ENCODE data around the gene CCP110.

DNA sequence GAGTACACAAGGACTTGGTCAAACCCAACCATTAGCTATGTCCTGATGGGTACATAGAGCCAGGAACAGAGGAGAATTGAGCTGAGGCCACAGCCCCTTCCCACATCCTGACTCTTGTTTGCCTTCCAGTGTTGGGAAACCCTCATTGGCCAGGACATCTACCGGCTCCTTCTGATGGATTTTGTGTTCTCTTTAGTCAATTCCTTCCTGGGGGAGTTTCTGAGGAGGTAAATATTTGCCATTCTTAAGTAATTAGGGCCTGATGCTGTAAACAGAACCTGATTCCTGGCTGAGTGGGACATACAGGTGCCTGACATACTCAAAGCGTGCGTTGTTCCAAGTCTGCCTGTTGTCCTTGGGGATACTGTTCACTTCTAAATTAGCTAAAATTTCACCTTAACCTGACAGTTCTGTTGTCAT, 44.4 kb upstream of the CCP110 start:
- TF ChIP-seq, protein P1, sequence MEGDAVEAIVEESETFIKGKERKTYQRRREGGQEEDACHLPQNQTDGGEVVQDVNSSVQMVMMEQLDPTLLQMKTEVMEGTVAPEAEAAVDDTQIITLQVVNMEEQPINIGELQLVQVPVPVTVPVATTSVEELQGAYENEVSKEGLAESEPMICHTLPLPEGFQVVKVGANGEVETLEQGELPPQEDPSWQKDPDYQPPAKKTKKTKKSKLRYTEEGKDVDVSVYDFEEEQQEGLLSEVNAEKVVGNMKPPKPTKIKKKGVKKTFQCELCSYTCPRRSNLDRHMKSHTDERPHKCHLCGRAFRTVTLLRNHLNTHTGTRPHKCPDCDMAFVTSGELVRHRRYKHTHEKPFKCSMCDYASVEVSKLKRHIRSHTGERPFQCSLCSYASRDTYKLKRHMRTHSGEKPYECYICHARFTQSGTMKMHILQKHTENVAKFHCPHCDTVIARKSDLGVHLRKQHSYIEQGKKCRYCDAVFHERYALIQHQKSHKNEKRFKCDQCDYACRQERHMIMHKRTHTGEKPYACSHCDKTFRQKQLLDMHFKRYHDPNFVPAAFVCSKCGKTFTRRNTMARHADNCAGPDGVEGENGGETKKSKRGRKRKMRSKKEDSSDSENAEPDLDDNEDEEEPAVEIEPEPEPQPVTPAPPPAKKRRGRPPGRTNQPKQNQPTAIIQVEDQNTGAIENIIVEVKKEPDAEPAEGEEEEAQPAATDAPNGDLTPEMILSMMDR (IDR thresholded peaks at IDR 0.05) = no peak
- TF ChIP-seq POLR2A (IDR thresholded peaks at IDR 0.05) = no peak
